ENCODE results near the gene GRIK3. TPM values are rescaled to one million over a fixed set of nuclear protein-coding genes. Genes with fewer than 3 reads are reported as not detected.
A peak's percentile ranks its signal among the peaks of the same experiment; 100 is the strongest.

GRIK3 gene
- total RNA-seq, 2 donors from 2014 or later: 0.85 to 0.89 TPM

DNA sequence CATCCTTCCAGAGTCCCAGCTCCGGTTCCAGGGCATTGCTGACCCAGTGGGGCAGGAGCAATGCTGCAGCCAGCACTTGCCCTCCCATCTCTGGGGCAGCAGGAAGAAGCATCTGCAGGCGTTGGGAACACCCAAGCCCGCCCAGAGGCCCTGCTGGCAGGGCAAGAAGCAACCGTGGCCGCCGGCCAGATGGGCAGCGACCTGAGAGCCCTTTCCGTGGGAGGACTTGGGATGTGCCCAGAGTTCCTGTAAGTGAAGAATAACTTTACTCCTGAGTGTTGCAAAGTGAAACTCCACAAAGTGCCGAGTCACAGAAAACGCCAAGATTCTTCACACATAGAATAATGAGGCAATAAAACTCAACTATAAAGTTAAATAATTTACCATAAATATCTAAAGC, 46.0 kb downstream of the GRIK3 start:
- DNase-seq (no peak), ATAC-seq (peak in 1 of 2 donors; percentile 81)
- intact Hi-C loops (cut with DNase I): no loop called here

DNA sequence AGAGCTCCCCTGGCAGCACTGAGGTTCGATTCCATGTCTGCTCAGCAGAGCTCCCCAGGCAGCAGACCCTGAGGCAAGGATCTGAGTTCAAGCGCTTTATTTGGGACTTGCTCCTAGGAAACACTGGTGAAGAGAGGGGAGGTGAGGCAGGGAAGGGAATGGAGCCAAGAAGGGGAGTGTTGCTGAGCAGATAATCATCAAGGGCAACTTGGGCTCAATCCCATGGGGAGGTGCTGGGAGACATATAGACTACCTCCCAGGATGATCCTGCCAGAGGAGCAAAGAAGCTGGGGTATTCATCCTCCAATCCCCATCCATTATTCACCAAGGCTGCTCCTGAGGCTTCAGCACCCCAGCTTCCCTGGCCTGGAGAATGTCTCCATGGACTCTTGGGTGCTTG, 47.0 kb downstream of the GRIK3 start:
- no peak for DNase-seq
- intact Hi-C loops (cut with DNase I): no loop called here
- ATAC-seq: no peak

DNA sequence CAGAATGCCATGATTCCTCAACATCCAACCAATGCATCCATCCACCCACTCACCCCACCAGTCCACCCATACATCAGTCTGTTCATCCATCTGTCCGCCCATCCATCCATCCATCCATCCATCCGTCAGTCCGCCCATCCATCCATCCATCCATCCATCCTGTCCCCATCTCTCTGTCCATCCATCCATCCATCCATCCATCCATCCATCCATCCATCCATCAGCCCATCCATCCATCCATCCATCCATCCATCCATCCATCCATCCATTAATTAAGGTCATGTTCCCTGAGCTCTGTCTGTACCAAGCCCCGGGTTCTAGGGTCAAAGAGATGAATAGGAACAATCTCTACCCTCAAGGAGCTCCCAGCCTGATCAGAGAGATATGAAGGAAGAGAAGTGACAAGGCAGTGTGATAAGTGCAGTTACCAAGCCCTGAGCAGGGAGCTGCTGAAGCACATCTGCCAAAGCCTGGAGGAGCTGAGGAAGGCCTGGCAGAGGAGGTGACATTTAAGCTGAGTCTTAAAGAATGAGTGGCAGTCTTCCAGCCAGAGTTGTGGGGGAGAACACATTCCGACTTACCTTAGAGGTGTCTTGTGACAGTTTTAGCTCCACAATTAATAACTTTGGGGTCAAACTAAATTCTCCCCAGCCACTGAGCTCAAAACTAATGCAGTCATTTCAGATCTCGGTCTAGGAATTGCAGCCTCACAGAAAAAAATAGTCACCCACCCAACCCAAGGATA, 47.9 kb downstream of the GRIK3 start:
- intact Hi-C loops (cut with DNase I): no loop called here
- ATAC-seq (no peak), DNase-seq (no peak)

DNA sequence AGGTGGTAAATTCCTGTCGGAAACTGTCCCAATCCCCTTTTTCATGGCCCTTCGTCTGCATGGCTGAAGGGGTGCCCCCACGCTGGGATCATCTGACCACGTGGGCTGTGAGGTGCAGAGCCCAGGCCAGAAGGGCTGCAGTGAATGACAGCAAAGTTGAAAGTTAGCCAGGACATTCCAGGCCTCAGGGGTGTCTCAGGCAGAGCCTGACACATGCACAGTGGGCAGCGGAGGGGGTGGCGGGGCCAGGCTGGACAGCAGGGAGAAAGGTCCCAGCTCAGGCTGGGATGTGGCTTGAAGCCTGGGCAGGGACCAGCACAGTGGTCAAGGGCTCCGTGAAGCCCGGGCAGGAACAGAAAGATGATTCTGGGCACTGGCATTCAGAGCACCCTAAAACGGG, 49.6 kb downstream of the GRIK3 start:
- intact Hi-C loops (cut with DNase I): no loop called here
- DNase-seq (no peak), ATAC-seq (no peak)

DNA sequence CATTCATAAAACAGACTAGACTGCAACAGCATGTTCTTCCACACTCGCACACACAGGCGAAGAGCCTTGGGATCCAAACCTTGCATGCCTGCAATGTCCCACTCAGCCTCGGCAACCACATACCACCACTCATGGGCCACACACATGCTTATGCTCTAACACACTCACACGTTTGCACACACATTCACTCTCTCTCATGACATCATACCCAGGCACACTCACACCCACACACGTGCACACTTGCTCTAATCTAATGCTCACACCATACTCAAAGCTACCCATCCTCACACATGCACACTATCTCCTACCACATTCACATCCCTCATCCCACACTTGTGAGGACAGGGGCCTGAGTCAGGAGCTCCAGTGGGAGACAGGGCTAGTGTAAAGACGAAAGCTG, 50.3 kb downstream of the GRIK3 start:
- DNase-seq (no peak), ATAC-seq (no peak)
- intact Hi-C loops (cut with DNase I): no loop called here

DNA sequence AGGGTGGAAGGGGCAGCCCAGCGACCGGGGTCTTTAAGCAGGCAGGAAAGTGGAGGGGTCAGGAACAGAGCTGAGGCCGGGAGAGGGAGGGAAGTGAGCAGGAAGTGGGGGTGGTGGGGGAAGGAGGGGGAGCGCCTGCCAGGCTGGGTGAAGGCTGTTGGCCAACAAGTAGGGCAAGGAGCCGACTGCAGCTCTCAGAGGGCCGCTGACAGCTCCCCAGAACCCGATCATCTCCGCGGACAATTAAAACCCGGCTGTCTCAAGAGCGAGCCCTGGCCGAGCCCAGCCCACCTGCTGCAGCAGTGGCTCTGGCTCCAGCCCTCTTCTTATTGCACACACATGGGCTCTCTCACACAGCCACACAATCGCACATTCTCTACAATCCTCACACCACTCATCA, 51.6 kb downstream of the GRIK3 start:
- intact Hi-C loops (cut with DNase I): no loop called here
- peak in 1 of 2 donors; percentile 21 for ATAC-seq
- no peak for DNase-seq

DNA sequence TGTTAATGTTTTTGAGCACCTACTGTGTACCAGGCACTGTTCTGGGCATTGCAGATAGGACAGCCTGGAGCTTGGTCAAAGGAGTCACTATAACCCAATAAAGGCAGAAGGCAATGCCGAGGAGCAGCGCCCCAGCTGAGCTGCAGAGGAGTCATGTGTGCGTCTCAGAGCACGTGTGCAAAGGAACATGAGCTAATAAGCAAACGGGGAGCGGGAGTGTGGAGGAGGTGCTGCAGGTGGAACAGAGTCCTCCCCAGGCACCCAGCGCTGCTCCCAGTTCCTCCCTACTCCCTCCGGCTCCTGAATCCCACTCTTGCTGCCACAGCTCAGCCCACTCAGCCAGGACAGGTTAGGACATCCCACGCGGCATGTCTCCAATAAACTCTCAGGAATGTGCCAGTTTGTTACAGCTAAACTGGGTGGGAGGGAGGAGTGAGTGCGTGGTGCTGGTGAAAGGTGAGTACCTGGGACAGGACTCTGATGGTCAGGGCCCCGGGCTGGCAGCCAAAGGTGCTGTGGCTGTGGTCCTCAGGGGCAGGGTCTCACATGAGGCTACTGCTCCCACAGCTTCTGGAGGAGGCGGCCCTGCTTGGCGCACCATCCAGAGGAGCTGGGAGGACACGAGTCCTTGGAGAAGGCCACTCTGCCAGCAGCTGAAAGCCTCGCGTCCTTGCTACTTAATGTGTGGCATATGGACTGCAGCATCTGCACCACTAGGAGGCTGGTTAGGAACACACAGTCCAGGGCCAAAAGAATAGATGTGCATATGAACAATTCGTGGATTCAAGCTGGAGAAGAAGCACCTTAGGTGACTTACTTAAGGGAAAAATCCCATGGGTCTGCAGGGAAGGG, 52.3 kb downstream of the GRIK3 start:
- no peak for DNase-seq
- peak in 1 of 2 donors; percentile 23 for ATAC-seq

DNA sequence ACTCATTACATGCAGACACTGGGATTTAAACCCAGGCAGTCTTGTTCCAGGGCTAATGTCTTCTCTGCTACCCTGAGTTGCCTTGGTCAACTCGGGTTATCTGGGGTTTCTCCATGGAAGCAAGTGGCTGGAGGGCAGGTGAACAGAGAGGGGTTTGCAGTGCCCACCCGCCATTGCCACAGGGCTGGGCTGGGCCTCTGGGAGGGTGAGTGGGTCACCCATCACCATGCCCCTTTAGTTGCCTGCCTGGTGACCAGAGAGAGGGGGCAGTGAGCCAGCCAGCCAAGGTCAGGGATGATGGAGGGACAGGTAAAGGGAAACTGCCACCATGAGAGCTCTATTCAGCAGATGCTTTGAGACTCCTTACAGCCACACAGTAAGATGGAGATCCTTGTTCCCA, 53.2 kb downstream of the GRIK3 start:
- DNase-seq (no peak), ATAC-seq (no peak)
- intact Hi-C loops (cut with DNase I): no loop called here

More for the DNA sequence above, 52.3 kb downstream of the GRIK3 start:
- intact Hi-C loops (cut with DNase I): no loop called here

DNA sequence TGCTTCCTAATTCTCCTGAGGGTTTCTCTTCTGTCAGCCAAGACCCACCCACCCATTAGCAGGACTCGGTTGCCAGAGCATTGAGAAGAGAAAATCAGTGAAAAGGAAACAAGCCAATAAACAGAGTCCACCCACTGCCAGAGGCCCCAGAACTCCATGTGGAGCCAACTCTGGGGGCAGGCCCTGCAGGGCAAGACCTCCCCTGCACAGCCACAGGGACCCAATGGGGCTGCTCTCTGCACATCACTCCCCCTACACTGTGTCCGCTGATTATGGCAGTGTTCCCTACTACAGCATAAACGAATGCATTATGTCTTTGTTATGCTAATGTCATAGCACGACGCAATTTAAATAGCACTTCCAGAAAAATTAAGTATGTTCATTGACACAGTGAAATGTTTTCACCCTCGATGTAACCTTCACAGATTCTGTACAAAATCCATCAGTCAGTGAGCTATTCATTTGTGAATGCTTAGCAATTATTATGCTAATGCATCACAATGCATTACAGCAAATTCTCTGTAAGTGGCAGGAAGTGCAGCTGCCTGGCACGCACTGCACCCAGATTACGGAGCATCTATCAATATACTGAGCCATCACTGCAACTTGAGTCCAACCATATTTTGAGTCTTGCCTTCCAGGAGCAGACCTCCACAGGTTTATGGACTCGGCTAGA, 56.4 kb downstream of the GRIK3 start:
- ATAC-seq: no peak
- DNase-seq: no peak
- intact Hi-C loops (cut with DNase I): no loop called here

DNA sequence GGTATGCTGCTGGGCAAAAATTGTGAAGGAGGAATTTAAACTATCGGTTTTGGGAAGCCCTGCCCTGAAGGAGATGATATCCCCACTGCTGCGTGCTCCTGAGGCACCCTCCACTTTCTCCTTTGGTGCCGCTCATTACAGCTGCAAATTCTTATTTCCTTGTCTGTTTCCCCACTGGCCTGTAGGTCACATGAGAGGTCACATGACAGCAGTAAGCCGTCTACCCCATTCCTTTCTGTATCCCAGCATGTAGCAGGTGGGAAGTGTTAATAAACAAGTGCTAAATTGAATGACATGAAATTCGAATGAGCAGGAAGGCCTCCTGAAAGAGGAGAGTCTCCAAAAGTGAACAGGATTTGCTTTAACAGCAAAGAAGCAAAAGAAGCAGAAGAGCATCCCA, 58.7 kb downstream of the GRIK3 start:
- ATAC-seq (no peak), DNase-seq (no peak)
- intact Hi-C loops (cut with DNase I): no loop called here

DNA sequence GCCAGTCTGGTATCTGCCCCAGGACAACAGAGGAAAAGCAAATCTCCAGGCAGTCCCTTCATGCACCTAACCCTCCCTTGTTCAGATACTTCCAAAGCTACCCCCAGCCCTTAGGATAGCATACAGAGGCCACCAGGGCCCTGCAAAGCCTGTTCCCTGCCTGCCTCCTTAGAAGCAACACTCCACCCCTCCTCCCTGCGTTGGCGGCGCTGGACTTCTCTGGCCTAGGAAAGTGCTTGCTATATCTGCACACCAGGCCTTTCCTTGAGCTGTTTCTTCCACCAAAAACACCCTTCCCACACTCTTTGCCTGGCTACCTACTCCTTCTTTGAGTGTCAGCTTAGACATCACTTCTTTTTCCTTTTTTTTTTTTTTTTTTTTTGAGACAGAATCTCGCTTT, 61.3 kb downstream of the GRIK3 start:
- DNase-seq: no peak
- intact Hi-C loops (cut with DNase I): no loop called here

DNA sequence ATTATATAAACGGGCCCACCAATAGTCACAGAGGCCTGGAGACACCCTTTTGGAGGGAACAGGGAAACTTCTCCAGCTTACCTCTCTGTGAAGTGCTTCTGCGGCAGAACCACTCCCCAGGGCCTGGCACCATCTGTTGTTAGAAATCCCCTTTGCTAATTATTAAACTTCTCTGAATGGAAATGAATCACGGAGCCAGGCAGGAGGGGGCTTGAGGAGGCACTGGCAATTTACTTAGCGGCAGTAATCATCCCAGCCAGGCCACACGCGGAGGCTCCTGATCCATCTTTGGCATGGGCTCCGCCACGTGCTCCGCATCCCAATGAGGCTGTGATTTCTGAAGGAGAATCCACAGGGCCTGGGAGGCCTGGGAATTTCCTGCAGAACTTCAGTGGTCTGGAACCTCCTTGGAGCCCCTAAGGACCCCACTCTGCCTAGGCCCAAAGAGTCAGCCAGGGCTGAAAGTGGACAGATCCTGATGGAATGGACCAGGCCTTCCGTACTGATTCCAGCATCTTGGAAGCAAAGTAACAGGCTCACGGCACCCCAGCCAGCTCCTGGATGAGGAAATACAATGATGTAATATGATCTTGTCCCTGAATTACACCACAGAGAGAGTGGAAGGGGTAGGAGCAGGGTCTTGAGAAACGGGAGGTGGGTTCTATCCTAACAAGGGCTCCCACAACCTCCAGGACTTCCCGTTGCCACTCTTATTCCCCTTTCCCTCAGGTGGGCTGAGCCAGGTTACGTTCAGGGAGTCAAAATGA, 62.3 kb downstream of the GRIK3 start:
- intact Hi-C loops (cut with DNase I): no loop called here
- DNase-seq (no peak), ATAC-seq (no peak)

More for the DNA sequence above, 61.3 kb downstream of the GRIK3 start:
- no peak for ATAC-seq

DNA sequence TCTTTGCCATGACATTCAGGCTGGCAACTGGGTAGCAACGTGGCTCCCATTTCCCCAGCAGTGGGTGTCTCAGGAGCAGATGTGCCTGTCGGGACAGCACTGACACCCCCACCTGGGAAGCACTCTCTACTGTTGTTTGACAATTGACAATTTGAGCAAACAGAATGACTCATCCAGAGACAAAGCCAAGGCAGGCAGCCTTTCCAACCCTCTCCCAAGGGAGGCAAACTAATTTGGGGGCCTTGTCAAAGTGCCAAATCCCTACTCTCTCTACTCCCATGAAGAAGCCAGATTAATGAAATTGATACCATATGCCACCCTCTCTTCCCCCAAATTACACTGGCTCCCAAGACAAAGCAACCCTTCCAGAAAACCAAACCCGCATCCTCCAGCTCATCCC, 65.6 kb downstream of the GRIK3 start:
- ATAC-seq (no peak), DNase-seq (no peak)
- intact Hi-C loops (cut with DNase I): no loop called here

DNA sequence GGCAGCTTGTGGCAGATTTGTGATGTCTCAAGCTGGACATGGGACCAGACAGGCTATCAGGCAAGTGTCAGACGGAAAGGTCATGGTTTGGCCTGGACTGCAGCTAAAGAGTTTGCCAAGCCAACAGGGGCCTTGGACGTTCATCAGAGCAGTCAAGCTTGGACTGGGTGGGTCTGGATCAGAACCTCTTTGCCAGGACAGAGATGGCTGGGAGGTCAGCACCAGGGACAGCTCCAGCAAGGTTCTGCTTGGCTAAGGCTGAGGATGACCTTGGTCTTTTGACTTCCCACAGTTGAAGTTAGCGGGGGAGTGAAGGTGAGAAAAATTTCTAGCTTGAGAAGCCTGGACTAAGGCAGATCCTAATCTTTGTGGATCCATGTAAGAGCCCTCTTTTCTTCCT, 68.1 kb downstream of the GRIK3 start:
- DNase-seq: no peak
- no peak for ATAC-seq
- intact Hi-C loops (cut with DNase I): no loop called here

DNA sequence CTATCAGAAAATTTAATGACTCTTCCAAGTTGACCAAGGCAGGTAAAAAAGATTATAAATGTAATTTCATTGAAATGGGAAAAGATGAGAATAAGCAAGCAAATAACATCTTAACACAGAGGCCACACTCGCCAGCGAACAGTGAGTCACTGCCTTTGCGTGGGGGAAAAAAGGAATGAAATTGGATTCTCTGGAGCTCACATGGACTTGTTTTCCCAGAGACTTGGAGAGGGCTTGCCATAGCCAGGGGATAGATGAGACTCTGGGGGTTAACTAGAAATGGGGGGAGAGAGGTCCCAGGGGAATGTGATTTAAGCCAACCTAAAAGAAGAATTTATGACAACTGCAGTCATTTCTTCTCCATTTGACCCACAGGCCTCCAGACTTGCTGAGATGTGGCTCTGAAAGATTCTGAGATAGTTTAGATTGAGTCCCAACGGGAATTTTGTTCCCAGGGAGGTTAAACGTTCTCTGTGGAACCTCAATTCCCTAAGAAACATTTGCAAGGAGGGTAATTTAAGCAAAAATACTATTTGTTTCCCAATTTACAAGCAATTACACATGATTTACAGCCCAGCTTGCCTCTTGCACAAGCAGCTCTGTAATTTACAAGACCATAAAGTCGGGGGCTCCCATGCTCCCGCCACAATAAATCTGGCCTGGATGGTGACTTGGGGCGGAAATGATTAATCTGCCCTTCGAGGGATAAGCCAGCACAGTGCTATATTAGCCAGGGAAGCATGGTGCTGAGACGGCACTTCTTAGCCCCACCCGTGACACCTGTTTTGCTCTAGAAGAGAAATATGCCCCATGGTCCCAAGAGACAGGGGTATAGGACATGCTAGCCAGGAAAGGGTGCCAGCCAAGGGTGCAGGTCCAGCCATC, 68.8 kb downstream of the GRIK3 start:
- DNase-seq: no peak
- ATAC-seq: no peak
- intact Hi-C loops (cut with DNase I): no loop called here

DNA sequence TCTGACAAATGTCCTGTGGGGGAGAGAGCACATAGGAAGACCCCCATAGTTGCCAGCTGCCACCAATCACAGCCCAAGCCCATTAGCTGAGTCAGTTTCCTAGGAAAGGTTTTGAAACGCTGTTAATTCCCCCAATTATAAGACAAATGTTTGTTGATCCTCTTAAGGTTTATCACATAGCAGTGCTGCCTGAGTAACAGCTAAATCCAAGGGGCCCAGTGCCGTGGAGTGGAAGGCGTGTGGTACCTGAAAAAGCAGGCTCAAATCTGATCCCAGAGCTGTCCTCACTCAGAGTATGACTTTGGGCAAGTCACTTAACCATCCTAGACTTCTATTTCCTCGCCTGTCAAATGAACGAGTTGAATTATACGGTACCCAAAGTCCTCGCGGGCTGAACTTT, 69.5 kb downstream of the GRIK3 start:
- intact Hi-C loops (cut with DNase I): no loop called here
- ATAC-seq (no peak), DNase-seq (no peak)

DNA sequence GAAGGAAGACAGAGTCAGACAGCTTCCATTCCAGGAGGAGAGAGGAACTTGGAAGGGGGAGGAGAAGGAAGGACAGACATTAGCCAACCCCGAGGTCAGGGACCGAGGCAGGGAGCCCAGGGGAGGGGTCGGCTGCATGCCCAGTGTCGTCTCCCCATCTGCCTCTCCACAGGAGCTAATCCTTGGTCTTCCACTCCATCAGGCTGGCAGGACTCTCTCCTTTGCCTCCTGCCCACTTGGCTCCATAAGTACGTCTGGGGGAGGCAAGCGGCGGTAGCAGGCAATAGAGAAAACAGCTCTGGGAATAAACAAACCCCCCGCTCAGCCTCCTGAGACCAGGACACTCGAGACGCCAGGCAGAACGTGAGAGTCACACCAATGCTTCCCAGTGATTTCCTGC, 71.3 kb downstream of the GRIK3 start:
- DNase-seq (no peak), ATAC-seq (no peak)
- intact Hi-C loops (cut with DNase I): no loop called here

DNA sequence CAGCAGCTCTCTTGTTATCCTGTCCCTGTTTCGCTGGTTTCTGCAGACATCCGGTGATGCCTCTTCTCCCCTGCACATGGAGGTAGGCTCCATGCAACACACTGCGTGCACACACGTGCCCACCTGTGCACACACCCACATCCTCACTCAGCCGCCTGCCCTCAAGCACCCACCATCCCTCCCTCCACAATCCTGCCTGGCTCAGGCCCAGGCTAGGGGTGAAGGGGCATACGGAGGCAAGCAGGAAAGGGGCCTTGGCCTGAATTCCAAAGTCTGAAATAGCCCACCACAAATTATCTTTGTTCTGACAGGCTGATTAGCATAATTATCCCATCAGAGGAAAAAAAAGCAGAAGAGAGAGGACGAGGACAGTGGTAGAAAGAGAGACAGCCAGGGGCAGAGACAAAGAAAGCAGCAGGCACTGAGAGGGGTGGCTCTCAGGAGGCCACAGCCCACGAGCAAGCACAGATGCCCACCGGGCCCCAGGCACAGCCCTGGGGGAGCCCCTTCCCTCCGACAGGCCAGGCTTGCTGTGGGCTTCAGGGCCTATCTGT, 73.2 kb downstream of the GRIK3 start:
- ATAC-seq (no peak), DNase-seq (no peak)
- intact Hi-C loops (cut with DNase I): no loop called here

Data from left cardiac atrium (tissue), 4 donors.